ENCODE measurements around the gene CBS. TPM values are rescaled to one million over a fixed set of nuclear protein-coding genes. Genes with fewer than 3 reads are reported as not detected.

CBS gene
- total RNA-seq, 2 experiments from 2014 or later, result 60.4 to 64.2 TPM

- Mint-ChIP-seq H3K4me1 (no peaks in the 10 kb centered on the region), H3K4me3 (no peak overlapping the region), H3K27ac (no peak overlapping the region), H3K36me3 (ENCODE audit: low read depth) (peaks cover 45% of the 10 kb centered on the region), H3K27me3 (no peaks in the 10 kb centered on the region), H3K9me3 (peaks cover 5% of the 10 kb centered on the region)
- ChIA-PET POLR2A (no interaction called here), CTCF (no interaction called here)
- no peak for DNase-seq
Measured at GRCh38 chr21:43005635-43006034, 70.0 kb downstream of the CBS start.

DNA sequence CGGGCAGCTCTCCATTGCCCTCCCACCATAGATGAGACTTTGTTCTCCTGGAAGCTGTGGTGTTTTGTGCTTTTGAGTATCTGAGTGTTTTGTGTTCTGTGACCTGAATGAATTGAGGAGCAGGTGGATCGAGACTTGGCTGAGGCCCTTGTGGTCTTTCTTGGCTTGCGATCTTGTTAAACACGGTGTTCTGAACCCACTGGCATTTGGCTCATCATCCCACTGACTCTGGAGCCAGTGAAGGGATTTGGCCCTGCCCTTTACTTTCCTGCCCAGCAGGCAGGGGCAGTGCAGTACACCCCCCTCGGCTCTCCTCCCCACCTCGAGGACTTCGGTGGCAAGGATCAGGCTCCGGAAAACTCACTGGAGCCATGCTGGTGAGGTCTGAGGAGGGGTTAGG is 70.7 kb downstream of the CBS start:
- POLR2A ChIA-PET, result no interaction called here
- Mint-ChIP-seq H3K9me3 (peaks cover 9% of the 10 kb centered on the region), H3K4me3 (no peak overlapping the region), H3K36me3 (ENCODE audit: low read depth) (peaks cover 50% of the 10 kb centered on the region), H3K27me3 (no peaks in the 10 kb centered on the region), H3K27ac (no peak overlapping the region), H3K4me1 (peaks cover 1% of the 10 kb centered on the region)
- CTCF ChIA-PET, result no interaction called here
- no peak for DNase-seq

Other genes starting within 250 kb of the CBS start
- 10 to 100 TPM; 18.2 to 18.5 TPM for gene WDR4, start 196.3 kb downstream of the CBS start, total RNA-seq
- gene NDUFV3, start 182.5 kb downstream of the CBS start, total RNA-seq, result 10 to 100 TPM; 17.0 TPM
- not detected for gene ERVH48-1, start 150.2 kb downstream of the CBS start, total RNA-seq
- gene PKNOX1, start 101.3 kb downstream of the CBS start, total RNA-seq, result 10 to 100 TPM; 27.2 to 33.7 TPM
- gene U2AF1, start 31.7 kb upstream of the CBS start, total RNA-seq, result 10 to 100 TPM; 47.4 to 50.0 TPM
- not detected for gene CRYAA, start 93.2 kb upstream of the CBS start, total RNA-seq

Data from activated CD4-positive, alpha-beta memory T cell treated with anti-CD3 and anti-CD28 coated beads, Interleukin-2, amount 10 ng/mL, durations not matched to agents 7 days and 5 days (primary cell).